Measurements from ENCODE around the gene TMEM183A. TPM values are rescaled to one million over a fixed set of nuclear protein-coding genes. Genes with fewer than 3 reads are reported as not detected.

TMEM183A gene
- total RNA-seq, 2 donors from 2014 or later, result 80.2 to 88.2 TPM

DNA sequence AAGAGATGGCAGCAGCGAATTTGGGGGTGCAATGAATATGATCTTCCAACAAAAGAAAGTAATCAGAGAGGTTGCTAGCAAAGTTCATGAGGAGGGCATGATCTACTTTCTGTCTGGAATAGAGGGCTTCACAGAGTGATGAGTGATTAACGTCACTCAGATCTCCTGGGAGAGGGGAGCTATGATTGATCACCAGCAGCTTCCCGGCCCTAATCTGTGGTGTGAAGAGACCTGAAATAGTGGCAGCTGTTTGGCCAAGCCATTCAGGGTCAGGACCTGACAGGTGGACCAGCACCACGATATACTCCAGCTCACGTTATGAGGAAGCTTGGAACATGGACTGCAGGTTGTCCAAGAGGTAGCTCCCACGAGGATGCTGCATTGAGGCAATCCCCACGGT, 19.9 kb upstream of the TMEM183A start:
- intact Hi-C loops (cut with DNase I), result no loop called here

DNA sequence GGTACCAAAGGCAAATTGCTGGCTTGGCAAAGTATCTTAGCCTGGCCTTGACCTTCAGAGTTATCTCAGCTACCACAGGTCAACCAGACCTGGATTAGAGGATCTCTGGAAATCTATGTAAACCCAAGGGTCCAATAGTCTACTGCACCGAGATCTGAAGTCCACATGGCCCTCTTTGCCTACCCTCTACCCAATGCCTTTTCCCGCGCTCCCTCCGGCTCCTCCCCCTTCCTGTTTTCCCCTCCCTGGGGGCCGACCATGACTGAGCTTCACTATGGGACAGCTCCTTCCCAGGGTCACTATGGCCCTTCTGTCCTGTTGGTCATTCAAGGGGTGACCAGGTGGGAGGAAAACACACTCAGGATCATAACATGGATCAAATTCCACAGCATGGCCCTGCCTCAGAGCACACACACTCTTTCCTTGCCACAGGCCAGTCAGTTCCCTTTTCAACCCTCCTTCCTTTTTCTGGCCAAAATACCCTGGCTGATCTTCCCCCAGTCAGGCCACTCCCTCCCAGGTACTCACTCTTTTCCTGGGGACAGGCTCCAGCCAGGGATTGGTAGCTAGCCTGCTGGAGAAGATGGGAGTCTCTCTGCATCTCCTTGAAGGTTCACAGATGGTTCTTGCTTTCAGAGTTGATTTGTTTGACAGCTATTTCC, 19.1 kb upstream of the TMEM183A start:
- no peak for DNase-seq (ENCODE audit: low spot score)
- no peaks in the 10 kb centered on the region for H3K36me3 ChIP-seq
- H3K4me3 ChIP-seq, result no peak overlapping the region
- H3K27me3 ChIP-seq (replicated peaks; ENCODE audit: insufficient read depth), result no peaks in the 10 kb centered on the region
- no peaks in the 10 kb centered on the region for H3K4me1 ChIP-seq (replicated peaks)
- H3K9me3 ChIP-seq, result no peaks in the 10 kb centered on the region
- WGBS, result 67% methylated on average over 5 of the region's 5 CpGs
- H3K27ac ChIP-seq, result no peak overlapping the region
- intact Hi-C loops (cut with DNase I), result no loop called here
- TF ChIP-seq POLR2AphosphoS5 (IDR thresholded peaks at IDR 0.05) (no peak), POLR2A (IDR thresholded peaks at IDR 0.05) (no peak)
- TF ChIP-seq, protein P1, sequence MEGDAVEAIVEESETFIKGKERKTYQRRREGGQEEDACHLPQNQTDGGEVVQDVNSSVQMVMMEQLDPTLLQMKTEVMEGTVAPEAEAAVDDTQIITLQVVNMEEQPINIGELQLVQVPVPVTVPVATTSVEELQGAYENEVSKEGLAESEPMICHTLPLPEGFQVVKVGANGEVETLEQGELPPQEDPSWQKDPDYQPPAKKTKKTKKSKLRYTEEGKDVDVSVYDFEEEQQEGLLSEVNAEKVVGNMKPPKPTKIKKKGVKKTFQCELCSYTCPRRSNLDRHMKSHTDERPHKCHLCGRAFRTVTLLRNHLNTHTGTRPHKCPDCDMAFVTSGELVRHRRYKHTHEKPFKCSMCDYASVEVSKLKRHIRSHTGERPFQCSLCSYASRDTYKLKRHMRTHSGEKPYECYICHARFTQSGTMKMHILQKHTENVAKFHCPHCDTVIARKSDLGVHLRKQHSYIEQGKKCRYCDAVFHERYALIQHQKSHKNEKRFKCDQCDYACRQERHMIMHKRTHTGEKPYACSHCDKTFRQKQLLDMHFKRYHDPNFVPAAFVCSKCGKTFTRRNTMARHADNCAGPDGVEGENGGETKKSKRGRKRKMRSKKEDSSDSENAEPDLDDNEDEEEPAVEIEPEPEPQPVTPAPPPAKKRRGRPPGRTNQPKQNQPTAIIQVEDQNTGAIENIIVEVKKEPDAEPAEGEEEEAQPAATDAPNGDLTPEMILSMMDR (IDR thresholded peaks at IDR 0.05), result no peak

More for the DNA sequence above, 19.9 kb upstream of the TMEM183A start:
- DNase-seq (ENCODE audit: low spot score), result no peak
- Histone ChIP-seq H3K27me3 (replicated peaks; ENCODE audit: insufficient read depth) (no peaks in the 10 kb centered on the region), H3K4me3 (no peak overlapping the region), H3K36me3 (no peaks in the 10 kb centered on the region), H3K4me1 (replicated peaks) (no peaks in the 10 kb centered on the region), H3K9me3 (no peaks in the 10 kb centered on the region), H3K27ac (no peak overlapping the region)
- WGBS, result 87% methylated on average over 7 of the region's 7 CpGs
- TF ChIP-seq POLR2AphosphoS5 (IDR thresholded peaks at IDR 0.05) (no peak), POLR2A (IDR thresholded peaks at IDR 0.05) (no peak)
- TF ChIP-seq, protein P1 (IDR thresholded peaks at IDR 0.05), result no peak

DNA sequence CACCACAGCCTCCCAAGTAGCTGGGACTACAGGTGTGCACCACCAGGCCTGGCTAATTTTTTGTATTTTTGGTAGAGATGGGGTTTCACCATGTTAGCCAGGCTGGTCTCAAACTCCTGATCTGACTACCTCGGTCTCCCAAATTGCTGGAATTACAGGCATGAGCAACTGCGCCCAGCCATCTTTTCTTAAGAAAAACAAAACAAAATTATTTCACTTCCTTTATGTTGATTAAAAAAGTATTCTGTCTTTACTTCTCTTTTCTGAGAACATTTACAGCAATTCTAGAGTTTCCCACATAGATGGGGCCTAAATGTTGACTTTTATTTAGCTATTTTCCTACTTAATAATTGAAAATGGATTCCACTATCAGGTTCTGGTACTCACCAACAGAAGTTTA, 17.3 kb upstream of the TMEM183A start:
- intact Hi-C loops (cut with DNase I), result no loop called here
- WGBS, result 93% methylated on average over 2 of the region's 2 CpGs
- DNase-seq (ENCODE audit: low spot score), result no peak
- Histone ChIP-seq H3K9me3 (no peaks in the 10 kb centered on the region), H3K27ac (no peak overlapping the region), H3K27me3 (replicated peaks; ENCODE audit: insufficient read depth) (no peaks in the 10 kb centered on the region), H3K4me1 (replicated peaks) (no peaks in the 10 kb centered on the region), H3K4me3 (no peak overlapping the region), H3K36me3 (no peaks in the 10 kb centered on the region)
- TF ChIP-seq POLR2AphosphoS5 (IDR thresholded peaks at IDR 0.05) (no peak), POLR2A (IDR thresholded peaks at IDR 0.05) (no peak)
- TF ChIP-seq, protein P1 (IDR thresholded peaks at IDR 0.05), result no peak

DNA sequence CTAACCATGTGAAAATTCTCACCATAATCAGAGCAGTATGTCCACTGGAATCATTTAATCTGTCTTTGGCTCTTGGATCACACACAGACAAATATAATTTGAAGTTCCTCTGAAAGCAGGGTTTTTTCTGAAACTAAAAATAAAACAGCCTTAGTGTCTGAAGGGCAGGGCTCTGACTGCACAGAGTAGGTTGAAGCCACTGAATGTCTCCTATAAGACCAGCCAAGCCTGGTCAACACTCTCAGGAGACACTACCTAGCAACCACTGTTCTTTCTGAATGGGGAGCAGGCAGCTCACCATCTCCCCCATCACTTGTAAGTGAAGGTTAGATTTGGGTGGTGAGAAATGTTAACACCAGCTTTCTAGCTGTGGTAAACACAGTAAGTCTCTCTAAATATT, 16.1 kb upstream of the TMEM183A start:
- TF ChIP-seq POLR2AphosphoS5 (IDR thresholded peaks at IDR 0.05) (no peak), POLR2A (IDR thresholded peaks at IDR 0.05) (no peak)
- TF ChIP-seq, protein P1 (IDR thresholded peaks at IDR 0.05), result no peak
- DNase-seq (ENCODE audit: low spot score), result no peak
- Histone ChIP-seq H3K36me3 (no peaks in the 10 kb centered on the region), H3K4me1 (replicated peaks) (no peaks in the 10 kb centered on the region), H3K27ac (no peak overlapping the region), H3K9me3 (no peaks in the 10 kb centered on the region), H3K4me3 (no peak overlapping the region), H3K27me3 (replicated peaks; ENCODE audit: insufficient read depth) (peaks cover 2% of the 10 kb centered on the region)
- intact Hi-C loops (cut with DNase I), result no loop called here

DNA sequence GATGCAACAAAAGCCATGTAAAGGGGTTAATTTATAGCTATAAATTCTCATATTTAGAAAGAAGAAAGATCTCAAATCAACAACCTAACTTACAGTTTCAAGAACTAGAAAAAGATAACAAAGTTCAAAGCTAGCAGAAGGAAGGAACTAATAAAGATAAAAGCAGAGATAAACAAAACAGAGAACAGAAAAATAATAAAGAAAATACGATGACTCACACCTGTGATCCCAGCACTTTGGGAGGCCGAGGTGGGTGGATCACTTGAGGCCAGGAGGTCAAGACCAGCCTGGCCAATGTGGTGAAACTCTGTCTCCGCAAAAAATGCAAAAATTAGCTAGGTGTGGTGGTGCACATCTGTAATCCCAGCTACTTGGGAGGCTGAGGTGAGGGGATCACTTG, 12.4 kb upstream of the TMEM183A start:
- TF ChIP-seq POLR2A (IDR thresholded peaks at IDR 0.05), result no peak
- TF ChIP-seq, protein P1 (IDR thresholded peaks at IDR 0.05), result no peak
- TF ChIP-seq POLR2AphosphoS5 (IDR thresholded peaks at IDR 0.05), result no peak
- peaks cover 2% of the 10 kb centered on the region for H3K27me3 ChIP-seq (replicated peaks; ENCODE audit: insufficient read depth)
- H3K9me3 ChIP-seq, result no peaks in the 10 kb centered on the region
- no peak overlapping the region for H3K27ac ChIP-seq
- WGBS, result 42% methylated on average over 3 of the region's 3 CpGs
- DNase-seq (ENCODE audit: low spot score), result no peak
- no peaks in the 10 kb centered on the region for H3K4me1 ChIP-seq (replicated peaks)
- no peak overlapping the region for H3K4me3 ChIP-seq
- intact Hi-C loops (cut with DNase I), result no loop called here
- H3K36me3 ChIP-seq, result no peaks in the 10 kb centered on the region

Measured in prostate gland (tissue), 2 donors.